BJ (cell line): ENCODE results near the gene KLKB1. TPM values are rescaled to one million over a fixed set of nuclear protein-coding genes. Genes with fewer than 3 reads are reported as not detected.

Experiments used
- CTCF ChIA-PET: fragments of 350-600 bp; formaldehyde crosslinking; extraction: SDS; loops from one replicate; lab custom pipeline; 2021; ENCODE audit warnings: antibody characterized with exemption, inconsistent platforms; lab: Yijun Ruan, JAX
- POLR2A ChIA-PET: fragments of 300-600 bp; sonication (Branson Sonifier 250); formaldehyde crosslinking; extraction: SDS; loops from one replicate; lab custom pipeline; 2021; ENCODE audit warnings: antibody characterized with exemption; lab: Charles Lee
- DNase-seq: peaks from one replicate; pipeline ENCODE4 v3.0.0-alpha.2; 2011; ENCODE audit warnings: low read depth
- H3K27me3 ChIP-seq: 2 replicates; pipeline ENCODE4 v1.6.0; 2011; ENCODE audit warnings: low read length; ENCODE audit not compliant: control insufficient read depth, insufficient read depth
- H3K36me3 ChIP-seq: 2 replicates; pipeline ENCODE4 v1.5.1; 2011; ENCODE audit warnings: low read length; ENCODE audit not compliant: control insufficient read depth, insufficient read depth
- H3K4me3 ChIP-seq: 2 replicates; pipeline ENCODE4 v1.5.1; 2011; ENCODE audit warnings: low read depth, mild to moderate bottlenecking, control low read depth, low read length
- polyA plus RNA-seq: library from polyadenylated mRNA; depleted of rRNA; stranded (reverse); fragments of >200 nt; gene quantifications from 2 replicates; pipeline ENCODE4 v1.2.3, GENCODE V29; 2011; rRNA removed
- TF ChIP-seq, protein P1 (sequence below): IDR thresholded peaks from 2 replicates; pipeline ENCODE4 v1.5.1; 2011; ENCODE audit warnings: low read depth, mild to moderate bottlenecking, control low read depth, inconsistent platforms, low read length, moderate library complexity; ENCODE audit not compliant: insufficient read depth

KLKB1 gene
- polyA plus RNA-seq, 1 experiment: not detected

DNA sequence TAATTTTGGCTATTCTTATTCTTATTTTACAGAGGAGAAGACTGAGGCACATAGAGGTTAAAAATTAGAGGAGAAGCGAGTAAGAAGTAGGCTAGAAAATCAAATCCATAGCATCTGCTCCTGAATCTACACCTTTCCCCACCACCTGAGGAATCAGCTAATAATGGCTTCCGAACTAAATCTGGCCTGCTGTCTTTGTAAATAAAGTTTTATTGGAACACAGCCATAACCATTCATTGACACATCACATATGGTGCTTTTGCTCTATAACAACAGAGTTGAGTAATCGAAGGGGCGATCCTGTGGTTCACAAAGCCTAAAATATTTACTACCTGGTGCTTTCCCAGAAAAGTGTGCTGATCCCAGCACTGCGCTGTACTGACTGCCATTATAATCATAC is 76.9 kb downstream of the KLKB1 start:
- POLR2A ChIA-PET: no interaction called here
- no peak overlapping the region for H3K4me3 ChIP-seq
- no peaks in the 10 kb centered on the region for H3K36me3 ChIP-seq
- CTCF ChIA-PET: no interaction called here
- H3K27me3 ChIP-seq: no peaks in the 10 kb centered on the region
- TF ChIP-seq, protein P1, sequence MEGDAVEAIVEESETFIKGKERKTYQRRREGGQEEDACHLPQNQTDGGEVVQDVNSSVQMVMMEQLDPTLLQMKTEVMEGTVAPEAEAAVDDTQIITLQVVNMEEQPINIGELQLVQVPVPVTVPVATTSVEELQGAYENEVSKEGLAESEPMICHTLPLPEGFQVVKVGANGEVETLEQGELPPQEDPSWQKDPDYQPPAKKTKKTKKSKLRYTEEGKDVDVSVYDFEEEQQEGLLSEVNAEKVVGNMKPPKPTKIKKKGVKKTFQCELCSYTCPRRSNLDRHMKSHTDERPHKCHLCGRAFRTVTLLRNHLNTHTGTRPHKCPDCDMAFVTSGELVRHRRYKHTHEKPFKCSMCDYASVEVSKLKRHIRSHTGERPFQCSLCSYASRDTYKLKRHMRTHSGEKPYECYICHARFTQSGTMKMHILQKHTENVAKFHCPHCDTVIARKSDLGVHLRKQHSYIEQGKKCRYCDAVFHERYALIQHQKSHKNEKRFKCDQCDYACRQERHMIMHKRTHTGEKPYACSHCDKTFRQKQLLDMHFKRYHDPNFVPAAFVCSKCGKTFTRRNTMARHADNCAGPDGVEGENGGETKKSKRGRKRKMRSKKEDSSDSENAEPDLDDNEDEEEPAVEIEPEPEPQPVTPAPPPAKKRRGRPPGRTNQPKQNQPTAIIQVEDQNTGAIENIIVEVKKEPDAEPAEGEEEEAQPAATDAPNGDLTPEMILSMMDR: no peak
- DNase-seq: no peak

DNA sequence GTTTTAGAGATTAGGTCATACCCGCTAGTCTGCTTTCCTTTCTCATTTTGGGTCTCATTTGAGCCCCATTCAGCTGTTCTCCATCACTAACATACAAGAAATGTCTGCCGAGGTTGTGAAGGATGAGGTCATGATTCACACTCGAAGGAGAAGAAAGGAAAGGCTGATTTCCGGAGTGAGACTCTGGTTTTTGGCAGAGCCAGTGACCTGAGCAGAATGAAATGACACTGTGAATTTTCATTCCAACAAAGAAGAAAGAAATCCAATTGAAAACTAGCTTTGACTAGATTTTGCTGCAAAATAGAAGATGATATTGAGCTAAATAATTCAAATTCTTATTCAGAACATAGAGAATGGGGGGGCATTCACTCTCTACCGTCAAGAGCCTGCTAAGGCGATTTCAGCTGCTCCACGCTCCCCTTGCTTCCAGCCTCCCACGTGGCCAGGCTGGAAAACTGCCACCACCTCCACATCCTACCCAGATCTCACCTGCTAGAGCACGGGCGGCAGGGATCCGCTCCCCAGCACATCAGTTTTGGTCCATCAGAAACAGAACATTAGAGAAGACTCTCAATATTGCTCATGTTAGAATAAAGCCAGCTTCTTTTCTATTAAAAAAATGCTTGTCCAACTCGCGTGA is 77.7 kb downstream of the KLKB1 start:
- ChIA-PET POLR2A (no interaction called here), CTCF (no interaction called here)
- Histone ChIP-seq H3K27me3 (no peaks in the 10 kb centered on the region), H3K4me3 (no peak overlapping the region), H3K36me3 (no peaks in the 10 kb centered on the region)
- no peak for DNase-seq
- TF ChIP-seq, protein P1: no peak

- CTCF ChIA-PET: interaction anchor here (0.6 kb wide), 1 partner anchor 9 kb away, joined by 3 read pairs; no protein-coding TSS in a partner anchor
- DNase-seq: no peak
- H3K36me3 ChIP-seq: no peaks in the 10 kb centered on the region
- no peaks in the 10 kb centered on the region for H3K27me3 ChIP-seq
- no peak overlapping the region for H3K4me3 ChIP-seq
- TF ChIP-seq, protein P1: no peak
- POLR2A ChIA-PET: no interaction called here
Observed at GRCh38 chr4:186307497-186307896, 80.2 kb downstream of the KLKB1 start.

GRCh38 chr4:186307916-186308315 is 80.6 kb downstream of the KLKB1 start:
- Histone ChIP-seq H3K27me3 (no peaks in the 10 kb centered on the region), H3K4me3 (no peak overlapping the region), H3K36me3 (no peaks in the 10 kb centered on the region)
- TF ChIP-seq, protein P1: no peak
- POLR2A ChIA-PET: no interaction called here
- no peak for DNase-seq
- CTCF ChIA-PET: no interaction called here

Other genes with a start within 250 kb of the KLKB1 start
- gene TLR3, start 158.4 kb upstream of the KLKB1 start, polyA plus RNA-seq: 0.44 and 0.98 TPM in 2 replicates
- 0.32 TPM in 1 of 2 replicates, not detected in the other for gene FAM149A, start 122.8 kb upstream of the KLKB1 start, polyA plus RNA-seq
- gene CYP4V2, start 35.9 kb upstream of the KLKB1 start, polyA plus RNA-seq: 4.2 and 6.3 TPM in 2 replicates
- gene F11, start 38.7 kb downstream of the KLKB1 start, polyA plus RNA-seq: not detected in 2 replicates